ENCODE measurements around the gene CCDC92. TPM values are rescaled to one million over a fixed set of nuclear protein-coding genes. Genes with fewer than 3 reads are reported as not detected.

The CCDC92 gene
- total and polyA plus RNA-seq, 2 donors (not counting 3 experiments of a cell fraction or from before 2014, with no cell fraction given), result 41.2 to 41.6 TPM

DNA sequence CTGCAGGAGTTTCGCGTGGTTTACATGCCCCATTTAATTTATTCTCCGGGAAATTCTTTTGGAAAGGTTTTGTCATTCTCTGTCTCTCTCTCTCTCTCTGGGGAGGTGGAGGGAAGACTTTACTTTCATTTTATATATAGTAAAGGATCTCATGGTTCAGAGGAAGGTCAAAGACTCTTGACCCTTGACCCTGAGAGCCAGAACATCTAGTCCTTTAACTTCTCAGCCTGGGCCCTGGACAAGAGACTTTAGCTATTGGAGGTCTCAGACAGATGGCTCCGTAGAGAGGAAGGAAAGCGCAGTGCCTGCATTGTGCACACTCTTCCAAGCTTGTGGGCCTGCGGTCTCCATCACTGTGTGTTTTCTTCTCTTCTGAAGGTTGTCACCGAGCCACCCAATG, 43.7 kb downstream of the CCDC92 start:
- no peak for FAIRE-seq
- intact Hi-C loops (cut with micrococcal nuclease), result no loop called here
- POLR2A ChIA-PET, result no interaction called here
- Histone ChIP-seq H2AFZ (ENCODE audit: low read depth, low read length) (no peak overlapping the region), H4K20me1 (replicated peaks; ENCODE audit: control insufficient read depth, extremely low read depth, insufficient read depth, low read length) (no peaks in the 10 kb centered on the region), H3K9me1 (replicated peaks; ENCODE audit: control insufficient read depth, extremely low read depth, insufficient read depth, low read length) (no peaks in the 10 kb centered on the region), H3K4me3 (replicated peaks in 1 of 3; ENCODE audit: insufficient read depth in 1 of 3, low read depth in 1 of 3, low read length in 3 of 3) (no peak overlapping the region), H3K4me2 (ENCODE audit: insufficient read depth, low read length) (no peak overlapping the region), H3K79me2 (ENCODE audit: control insufficient read depth, insufficient read depth, low read length) (no peaks in the 10 kb centered on the region), H3K9ac (replicated peaks; ENCODE audit: extremely low read depth, insufficient read depth, low read length) (no peak overlapping the region), H3K9me3 (replicated peaks; ENCODE audit: control insufficient read depth, insufficient read depth, low read length) (no peaks in the 10 kb centered on the region), H3K27ac (ENCODE audit: insufficient read depth, low read depth, low read length) (no peak overlapping the region), H3K27me3 (ENCODE audit: control insufficient read depth in 2 of 2, insufficient read depth in 2 of 2, low read length in 2 of 2) (peaks cover 0 to 11% of the 10 kb centered on the region in 2 experiments), H3K4me1 (ENCODE audit: control insufficient read depth, extremely low read depth, insufficient read depth, low read length) (no peaks in the 10 kb centered on the region), H3K36me3 (ENCODE audit: control insufficient read depth in 2 of 2, extremely low read depth in 1 of 2, insufficient read depth in 2 of 2, low read length in 2 of 2) (no peaks in the 10 kb centered on the region)
- dilution Hi-C loops (cut with MboI; ENCODE audit: extremely low pct_ligation_motif_present, low sequenced_read_pairs), result no loop called here
- DNase-seq (ENCODE audit: low read depth, low spot score), result no peak
- no TSS peak for BruUV-seq (replicated peaks)
- CTCF ChIA-PET, result interaction anchor here (1.1 kb wide), 1 partner anchor 24 kb away, joined by 3 read pairs; no protein-coding TSS in a partner anchor
- no peak for TF ChIP-seq GATA2 (IDR thresholded peaks at IDR 0.05; ENCODE audit: insufficient read depth, insufficient read length, low read depth, low read length)
- TF ChIP-seq EZH2 (IDR thresholded peaks at IDR 0.05; ENCODE audit: borderline replicate concordance, low read depth, low read length, severe bottlenecking), result no peak
- TF ChIP-seq, protein P1, sequence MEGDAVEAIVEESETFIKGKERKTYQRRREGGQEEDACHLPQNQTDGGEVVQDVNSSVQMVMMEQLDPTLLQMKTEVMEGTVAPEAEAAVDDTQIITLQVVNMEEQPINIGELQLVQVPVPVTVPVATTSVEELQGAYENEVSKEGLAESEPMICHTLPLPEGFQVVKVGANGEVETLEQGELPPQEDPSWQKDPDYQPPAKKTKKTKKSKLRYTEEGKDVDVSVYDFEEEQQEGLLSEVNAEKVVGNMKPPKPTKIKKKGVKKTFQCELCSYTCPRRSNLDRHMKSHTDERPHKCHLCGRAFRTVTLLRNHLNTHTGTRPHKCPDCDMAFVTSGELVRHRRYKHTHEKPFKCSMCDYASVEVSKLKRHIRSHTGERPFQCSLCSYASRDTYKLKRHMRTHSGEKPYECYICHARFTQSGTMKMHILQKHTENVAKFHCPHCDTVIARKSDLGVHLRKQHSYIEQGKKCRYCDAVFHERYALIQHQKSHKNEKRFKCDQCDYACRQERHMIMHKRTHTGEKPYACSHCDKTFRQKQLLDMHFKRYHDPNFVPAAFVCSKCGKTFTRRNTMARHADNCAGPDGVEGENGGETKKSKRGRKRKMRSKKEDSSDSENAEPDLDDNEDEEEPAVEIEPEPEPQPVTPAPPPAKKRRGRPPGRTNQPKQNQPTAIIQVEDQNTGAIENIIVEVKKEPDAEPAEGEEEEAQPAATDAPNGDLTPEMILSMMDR (IDR thresholded peaks at IDR 0.05; ENCODE audit: extremely low read depth in 1 of 2, insufficient read depth in 1 of 2, low read depth in 1 of 2, low read length in 2 of 2), result no peak
- no peak for TF ChIP-seq FOS (IDR thresholded peaks at IDR 0.05; ENCODE audit: borderline replicate concordance, insufficient read depth, low read length)
- no peak for TF ChIP-seq POLR2A (IDR thresholded peaks at IDR 0.05; ENCODE audit: low read depth, low read length)
- no peak for TF ChIP-seq JUN (IDR thresholded peaks at IDR 0.05; ENCODE audit: borderline replicate concordance, insufficient read depth, insufficient read length, low read depth)
- TF ChIP-seq, protein P2, sequence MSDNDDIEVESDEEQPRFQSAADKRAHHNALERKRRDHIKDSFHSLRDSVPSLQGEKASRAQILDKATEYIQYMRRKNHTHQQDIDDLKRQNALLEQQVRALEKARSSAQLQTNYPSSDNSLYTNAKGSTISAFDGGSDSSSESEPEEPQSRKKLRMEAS (IDR thresholded peaks at IDR 0.05; ENCODE audit: insufficient read depth, insufficient read length), result no peak
- no peak for TF ChIP-seq POLR2AphosphoS5 (IDR thresholded peaks at IDR 0.05; ENCODE audit: insufficient read depth, low read depth, low read length)
